ENCODE measurements around the gene KIF7.

Gene KIF7

DNA sequence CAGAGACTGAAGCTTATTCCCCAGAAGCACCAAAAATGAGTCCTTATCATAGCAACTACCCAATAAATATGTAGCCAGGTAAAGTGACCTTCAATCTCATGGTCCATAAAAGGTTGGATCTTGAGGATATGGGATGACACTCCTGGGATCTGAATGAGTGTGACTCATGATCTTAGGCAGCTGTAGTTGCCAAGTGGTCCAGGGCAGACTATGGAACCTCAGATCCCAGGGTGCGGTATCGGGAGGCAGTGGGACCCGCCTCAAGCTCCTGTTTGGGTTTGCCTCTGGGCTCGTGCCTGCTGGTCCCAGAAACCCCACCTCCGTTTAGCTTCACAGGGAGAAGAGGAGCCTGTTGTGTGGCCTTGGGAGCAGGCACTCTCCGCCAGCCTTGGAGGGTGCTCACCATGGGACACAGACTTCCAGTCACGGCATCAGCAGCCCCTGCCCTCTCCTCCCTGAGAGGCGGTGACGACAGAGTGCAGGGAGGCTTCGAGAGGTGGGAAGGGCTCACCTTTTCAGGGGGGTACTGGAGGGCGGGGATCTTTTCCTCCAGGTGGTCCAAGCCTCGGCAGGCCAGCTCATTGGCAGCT lies 15.8 kb upstream of the KIF7 start:
- DNase-seq, result no peak

DNA sequence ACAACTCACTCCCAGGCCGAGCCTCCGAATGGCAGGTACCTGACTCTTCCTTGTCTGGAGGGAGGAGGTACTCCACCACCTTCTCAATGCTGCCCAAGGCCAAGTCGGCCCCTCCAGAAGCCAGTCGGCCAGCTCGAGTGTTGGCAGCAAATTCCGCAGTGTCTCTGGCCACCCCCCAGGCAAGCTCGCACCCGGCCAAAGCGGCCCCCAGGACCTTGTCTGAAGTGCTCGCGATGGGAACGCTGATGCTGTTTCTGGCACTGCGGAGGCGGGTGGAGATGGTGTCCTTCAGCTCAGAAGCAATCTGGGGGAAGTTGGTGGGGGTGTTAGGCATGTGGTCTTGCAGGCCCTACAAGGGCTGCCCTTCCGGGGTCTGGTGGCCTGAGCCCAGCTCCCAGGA lies 14.7 kb upstream of the KIF7 start:
- no peak for DNase-seq

DNA sequence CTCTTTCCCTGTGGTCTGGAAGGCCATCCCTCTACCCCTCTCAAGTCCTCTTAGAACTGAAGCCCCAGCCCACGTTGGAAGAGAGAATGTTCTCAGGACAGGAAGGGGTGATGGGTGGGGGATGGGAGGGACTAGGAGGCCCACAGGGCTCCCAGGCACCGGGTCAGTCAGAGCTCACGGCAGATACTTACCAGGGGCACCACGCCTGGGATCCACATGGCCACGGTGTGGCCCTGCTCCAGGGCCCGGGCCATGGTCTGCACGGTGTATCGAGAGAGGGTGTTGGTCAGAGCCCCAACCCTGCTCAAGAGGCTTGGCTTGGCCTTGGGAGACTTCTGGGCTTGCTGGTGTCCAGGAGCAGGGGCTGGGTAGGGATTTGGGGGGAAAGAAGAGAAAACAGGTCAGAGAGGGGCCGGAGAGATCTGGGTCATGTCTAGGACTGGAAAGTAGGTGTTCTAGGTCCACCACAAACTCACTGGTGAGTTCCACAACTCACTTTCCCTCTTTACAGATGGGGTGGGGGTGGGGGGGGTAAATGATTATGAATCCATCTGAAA lies 14.1 kb upstream of the KIF7 start:
- DNase-seq, result no peak

DNA sequence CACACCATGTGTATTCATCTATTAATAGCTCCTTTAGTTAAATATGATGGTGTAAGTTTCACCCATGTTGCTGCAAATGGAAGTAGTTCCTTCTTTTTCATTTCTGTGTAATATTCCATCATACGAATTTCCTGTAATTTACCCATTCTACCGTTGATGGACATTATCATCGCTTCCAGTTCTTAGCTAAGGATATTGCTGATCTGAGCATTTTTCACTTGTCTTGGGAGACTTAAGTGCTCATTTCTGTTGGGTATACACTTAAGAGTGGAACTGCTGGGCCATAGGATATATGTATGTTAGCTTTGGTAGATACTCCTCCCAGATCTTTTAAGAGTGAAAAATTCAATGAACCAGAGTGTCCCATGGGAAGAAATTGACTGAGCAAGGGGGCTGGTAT lies 12.9 kb upstream of the KIF7 start:
- no peak for DNase-seq

DNA sequence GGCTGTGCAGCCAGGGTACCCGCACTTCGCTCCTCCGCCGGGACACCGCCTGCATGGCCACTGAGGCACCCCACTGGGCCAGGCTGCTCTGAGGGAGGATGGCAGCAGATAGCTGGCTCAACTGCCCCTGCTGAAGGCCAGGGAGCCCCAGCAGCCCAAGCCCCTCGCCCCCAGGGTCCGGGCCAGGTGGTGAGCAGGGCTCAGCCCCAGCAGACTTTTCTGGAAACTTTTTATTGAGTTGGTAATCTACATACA lies 12.4 kb upstream of the KIF7 start:
- DNase-seq, result no peak

DNA sequence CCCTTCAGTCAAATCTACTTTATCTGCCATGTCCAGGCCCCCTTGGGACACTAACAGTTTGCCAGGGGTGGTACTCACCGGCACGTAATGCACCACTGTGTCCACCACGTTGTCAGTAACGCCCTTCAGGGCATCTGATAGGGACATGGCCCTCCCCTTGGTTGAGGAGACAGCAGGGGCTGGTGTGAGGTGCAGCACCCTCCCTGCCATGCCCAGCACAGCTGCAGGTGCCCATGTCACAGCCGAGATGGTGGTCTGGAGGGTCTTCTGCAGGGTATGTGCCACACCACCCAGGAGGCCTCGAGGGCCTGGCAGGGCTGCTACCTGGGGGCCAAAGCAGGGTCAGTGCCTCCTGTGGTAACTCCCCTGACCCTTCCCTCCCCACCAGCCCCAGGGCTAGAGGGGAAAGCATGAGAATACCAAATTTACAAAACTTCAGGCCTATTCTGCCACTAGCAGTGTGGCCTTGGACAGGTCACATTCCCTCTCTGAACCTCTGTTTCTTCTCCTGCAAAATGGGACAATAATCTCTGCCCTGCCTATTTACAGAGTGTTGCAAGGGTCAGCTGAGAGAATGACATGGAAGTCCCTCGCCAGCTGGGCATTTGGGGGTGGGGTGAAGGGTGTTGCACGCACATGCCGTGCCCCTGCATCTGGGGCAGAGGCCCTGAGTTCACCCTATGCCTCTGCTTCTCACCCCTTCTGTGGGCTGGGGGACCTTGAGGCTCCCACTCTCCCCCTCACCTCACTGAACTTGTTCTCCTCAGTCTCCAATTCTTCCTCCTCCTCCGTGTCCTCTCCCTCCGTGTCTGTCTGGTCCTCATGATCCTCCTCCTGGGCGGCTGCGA lies 11.8 kb upstream of the KIF7 start:
- no peak for DNase-seq

DNA sequence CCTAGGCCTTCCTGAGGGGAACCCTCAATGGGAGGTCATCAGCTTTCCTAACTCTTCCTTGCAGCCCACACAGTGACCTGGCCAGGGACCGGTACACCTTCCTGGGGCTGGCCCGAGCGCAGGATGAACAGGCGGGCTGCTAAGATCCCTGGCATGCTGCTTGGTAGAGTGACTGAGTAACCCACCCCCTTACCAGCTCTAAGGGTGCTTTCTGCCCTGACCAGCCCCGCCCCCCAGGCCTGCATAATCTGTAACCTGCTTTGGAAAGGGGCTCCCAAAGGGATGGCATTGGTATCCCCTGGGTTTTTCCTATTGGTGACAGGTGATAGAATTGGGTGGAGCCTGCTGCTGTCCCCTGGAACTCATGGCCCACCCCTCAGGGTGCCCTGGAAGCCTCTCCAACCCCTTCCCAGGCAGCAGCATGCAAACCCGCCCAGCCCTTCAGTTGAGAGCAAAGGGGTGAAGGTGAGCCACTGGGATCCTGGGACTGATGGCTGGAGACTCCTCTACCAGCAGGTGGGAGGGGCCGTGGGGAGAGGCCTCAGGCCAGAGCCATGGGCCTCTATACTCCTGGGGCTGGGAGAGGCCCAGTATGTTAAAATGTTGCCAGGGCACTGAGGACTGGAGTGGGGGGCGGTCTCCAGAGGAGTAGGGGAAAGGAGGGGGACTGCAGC lies 11.1 kb upstream of the KIF7 start:
- DNase-seq, result no peak

DNA sequence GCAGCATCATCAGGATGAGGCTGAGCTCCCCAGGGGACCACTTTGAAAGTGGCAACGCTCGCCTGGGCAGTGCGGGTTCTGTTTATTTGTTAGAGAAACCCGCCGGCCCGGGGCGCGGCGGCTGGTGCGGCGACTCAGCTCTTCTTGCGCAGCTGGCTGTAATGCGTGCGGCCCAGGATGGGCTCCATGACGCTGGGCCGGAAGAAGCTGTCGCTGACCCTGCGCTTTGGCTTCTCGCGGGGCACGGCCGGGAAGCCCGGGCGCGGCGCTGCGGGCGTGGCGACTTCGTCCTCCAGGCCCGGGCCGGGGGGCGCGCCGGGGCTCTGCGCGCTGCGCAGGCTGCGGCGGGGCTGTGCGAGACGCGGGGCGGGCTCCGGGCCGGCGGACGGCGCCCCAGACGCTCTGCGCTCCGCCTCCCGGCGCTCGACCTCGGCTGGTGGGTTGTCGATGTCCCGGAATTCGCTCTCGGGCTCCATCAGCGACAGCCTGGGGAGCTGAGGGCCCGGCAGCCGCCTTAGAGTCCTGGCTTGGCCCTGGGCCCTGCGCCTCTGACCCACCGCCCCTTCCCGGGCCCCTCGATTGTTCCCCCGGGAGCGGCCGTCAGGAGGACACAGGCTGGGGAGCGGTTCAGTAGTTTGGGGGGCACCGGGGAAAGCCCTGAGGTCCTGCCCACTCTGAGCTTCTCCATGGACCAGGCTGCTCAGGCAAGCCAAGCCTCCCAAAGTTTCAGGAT lies 10.3 kb upstream of the KIF7 start:
- DNase-seq, result no peak

DNA sequence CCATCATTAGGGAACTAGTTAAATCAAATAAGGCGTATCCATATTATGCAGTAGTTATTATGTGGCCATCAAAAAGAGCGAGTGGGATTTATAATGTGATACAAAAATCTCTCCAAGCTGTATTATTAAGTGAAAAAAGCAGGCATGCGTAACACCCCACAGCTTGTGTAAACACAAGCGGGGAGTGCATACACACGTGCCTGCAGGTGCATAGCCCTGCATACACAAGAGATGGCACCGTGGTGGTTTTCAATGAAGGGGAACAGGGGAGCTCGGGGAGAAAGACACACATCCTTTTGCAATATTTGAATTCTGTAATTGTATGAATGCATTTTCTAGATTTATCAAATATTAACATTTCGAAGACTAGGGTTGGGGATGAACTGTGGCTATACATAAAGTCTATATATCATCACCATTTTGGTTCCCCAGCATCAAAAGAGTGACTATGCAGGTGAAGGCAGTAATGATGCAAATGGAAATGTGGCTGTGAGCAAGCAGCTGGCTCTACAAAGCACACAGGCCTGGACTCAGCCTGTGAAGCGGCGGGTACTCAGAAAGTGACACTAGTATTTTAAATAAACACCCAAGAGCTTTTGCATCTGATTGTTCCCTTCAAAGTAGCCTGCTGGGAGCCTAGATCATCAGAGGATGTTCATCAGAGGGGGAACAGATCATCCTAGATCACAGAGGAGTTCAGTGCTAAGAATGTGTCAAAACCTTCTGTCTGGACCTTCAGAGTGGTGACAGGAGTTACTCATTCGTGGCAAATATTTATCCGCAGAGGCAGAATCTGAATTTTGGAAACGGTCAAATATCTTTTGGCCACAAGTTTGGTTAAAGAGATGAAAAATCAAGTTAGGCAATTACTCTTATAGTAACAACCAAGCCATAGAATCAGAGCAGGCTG lies 9.4 kb upstream of the KIF7 start:
- no peak for DNase-seq

DNA sequence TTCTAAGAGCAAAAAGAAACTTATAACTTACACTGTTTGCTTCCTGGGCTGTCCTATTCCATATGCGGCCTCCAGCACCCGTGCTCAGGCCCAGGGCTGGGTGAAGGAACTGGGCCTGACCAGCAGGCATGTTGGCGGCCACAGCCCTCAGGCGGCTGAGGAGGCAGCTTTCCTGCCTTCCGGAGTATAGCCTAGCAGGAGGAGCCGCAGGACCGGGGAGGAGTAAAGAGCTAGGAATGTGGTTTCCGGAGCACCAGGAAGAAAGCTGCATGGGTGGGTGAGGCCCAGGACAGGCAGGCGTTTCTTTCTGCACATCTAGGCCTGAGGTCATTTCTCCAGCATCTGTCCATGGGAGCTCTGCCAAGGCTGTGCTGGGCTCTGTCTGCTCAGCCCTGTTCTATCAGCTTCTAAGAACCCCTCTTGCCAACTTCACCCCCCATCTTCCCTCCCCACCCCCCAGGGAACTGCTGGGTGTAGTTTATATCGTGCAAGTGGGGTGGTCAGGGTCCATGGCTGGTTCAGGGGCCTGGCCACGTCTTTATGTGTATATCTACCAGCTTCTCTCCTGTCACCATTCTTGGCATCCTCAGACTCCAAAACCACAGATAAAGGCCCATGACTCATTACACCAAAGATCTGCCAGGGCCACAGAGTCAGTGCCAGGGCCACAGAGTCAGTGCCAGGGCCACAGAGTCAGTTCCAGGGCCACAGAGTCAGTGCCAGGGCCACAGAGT lies 7.8 kb upstream of the KIF7 start:
- no peak for DNase-seq

DNA sequence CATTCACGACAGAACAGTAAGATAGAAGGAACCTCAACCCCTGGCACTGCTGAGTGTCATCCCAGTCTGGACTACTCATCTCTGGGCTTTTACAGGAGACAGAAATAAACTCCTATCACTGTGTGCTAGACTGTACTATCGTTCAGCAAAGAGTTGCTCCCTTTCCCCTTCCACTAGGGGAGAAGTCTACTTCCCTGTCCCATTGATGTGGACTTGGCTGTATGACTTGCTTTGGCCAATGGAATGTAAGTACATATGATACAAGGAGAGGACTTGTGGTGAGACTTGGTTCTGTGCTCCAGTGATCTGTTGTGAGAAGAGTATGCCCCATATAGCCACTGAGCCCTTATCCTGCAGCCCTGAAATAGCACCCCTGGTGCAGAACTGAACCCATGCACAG lies 5.3 kb upstream of the KIF7 start:
- no peak for DNase-seq

DNA sequence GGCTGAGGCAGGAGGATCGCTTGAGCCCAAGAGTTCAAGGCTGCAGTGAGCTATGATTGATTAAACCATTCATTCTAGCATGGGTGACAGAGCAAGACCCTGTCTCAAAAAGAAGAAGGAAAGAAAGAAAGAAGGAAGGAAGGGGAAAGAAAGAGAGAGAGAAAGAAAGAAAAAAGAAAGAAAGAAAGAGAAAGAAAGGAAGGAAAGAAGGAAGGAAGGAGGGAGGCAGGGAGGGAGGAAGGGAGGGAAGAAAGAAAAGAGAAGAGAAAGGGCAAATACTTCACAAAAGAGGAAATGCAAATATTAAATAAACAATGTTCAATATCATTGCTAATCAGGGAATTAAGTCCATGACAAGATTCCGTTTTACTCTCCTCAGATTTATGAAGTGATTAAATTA lies 4.0 kb upstream of the KIF7 start:
- DNase-seq, result no peak

DNA sequence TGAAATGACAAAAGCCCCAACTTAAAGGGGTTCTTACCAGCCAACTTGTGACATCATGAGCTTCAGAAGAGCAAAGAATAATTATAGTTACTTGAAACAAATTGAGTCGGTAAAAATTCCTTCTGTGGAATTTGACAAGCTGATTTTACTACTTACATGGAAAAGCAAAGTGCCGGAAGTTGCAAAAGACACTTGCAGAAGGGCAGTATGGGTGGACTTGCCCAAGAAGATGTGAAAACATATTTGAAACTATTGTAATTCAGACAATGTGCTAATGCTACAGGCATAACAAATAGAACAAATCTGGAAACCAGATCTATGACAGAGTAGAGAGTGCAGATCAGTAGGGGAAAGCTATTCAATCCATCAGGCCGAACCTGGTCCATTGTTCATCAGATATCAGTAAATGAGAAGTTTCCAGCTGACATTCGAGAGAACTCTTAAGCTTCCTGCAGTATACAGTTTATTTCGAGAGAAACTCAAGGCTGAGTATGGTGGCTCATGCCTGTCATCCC lies 2.5 kb upstream of the KIF7 start:
- DNase-seq, result no peak

DNA sequence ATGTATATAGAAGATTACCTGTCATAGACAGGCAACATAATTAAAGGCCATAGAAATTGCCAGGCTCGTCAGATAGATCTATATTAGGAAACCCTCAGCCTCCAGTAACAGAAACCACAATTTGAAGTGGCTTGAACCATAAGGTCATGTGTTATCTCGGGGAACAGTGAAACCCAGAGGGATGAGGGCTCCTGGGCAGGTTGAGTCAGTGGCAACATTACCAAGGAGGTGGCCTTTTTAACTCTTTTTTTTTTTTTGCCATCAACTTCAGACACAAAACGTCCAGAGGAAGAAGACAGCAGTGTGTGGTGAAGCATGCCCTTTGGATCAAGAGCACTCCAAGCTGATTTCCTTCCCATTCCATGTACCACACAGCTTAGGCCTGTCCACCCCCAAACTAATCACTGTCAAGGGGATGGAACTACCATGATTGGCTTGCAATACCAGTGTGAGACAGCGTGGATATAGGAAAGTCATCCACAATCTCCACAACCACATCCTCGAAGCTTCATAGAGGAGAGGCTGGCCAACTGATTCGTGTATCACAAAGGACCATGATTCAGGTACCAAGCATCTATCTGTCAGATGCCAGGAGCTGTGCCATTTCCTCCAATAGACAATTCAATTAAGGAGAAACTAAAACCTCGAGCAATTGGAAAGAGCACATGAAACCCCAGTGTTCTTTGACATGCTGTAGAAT lies 999 bp upstream of the KIF7 start:
- no peak for DNase-seq

DNA sequence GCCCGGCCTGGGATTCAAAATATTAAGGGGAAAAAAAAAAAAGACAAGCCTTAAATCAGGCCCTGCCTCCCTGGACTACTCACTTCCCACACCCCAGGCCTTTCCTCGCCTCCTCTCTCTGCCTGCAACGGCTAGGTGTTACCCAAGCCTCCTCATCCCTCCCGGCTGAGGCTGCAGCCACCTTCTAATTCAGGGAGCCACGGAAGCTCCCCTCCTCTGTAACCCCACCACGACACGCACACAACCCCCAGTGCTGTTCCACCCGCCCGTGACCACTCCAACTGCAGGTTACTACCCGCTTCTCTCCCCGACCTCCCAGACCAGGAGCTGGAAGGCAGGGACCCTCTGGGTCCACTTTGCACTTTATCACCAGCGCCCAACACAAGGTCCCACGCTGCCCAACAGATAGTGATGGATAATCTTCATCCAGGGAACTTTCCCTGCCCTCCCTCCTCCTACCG lies 936 bp downstream of the KIF7 start:
- no peak for DNase-seq

DNA sequence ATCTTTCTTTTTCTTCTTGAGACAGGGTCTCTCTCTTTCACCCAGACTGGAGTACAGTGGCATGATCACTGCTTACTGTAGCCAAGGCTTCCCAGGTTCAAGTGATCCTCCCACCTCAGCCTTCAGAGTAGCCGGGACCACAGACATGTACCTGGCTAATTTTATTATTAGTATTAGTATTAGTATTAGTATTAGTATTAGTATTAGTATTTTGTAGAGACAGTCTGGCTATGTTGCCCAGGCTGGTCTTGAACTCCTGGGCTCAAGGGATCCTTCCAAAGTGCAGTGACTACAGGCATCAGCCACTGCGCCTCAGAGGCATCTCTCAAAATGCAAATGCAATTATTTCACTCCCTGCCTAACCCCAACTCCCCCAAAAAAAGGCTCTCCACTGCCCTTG lies 1.7 kb downstream of the KIF7 start:
- no peak for DNase-seq

DNA sequence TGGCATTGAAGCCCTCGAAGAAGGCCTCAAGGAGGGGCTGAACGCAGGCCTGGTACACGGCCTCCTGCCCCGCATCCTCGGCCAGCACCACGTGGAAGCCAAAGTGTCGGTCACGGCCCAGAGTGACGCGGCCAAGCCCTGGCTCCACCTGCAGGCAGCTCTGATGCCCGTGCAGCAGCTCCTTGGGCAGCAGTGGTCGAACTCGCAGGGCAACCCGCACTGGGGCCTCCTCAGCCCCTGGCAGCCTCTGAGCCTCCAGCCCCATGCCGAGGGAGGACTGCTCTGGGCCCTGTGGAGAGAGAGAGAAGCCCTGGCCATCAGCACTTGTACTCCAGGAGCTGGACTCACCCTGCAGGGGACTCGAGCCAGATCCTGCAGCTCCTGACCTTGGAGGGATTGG lies 2.6 kb downstream of the KIF7 start:
- DNase-seq, result no peak

DNA sequence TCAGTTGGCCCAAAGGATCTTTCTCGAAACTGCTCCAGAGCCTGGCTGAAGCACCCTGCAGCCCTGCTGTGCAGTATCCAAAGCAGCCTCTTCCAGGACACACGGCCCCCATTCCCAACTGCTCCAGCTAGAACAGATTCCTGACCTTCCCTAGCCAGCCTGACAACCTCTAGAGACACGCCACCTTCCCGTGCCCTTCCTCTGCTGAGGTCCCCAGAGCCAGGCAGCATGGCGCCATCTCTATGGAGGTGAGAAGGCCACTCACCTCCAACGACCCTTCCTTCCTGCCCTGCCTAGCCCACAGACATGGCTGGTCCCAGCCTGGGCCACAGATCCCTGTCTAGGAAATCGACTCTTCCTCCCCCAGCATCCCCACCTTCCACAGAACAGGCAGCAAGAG lies 3.1 kb downstream of the KIF7 start:
- no peak for DNase-seq

DNA sequence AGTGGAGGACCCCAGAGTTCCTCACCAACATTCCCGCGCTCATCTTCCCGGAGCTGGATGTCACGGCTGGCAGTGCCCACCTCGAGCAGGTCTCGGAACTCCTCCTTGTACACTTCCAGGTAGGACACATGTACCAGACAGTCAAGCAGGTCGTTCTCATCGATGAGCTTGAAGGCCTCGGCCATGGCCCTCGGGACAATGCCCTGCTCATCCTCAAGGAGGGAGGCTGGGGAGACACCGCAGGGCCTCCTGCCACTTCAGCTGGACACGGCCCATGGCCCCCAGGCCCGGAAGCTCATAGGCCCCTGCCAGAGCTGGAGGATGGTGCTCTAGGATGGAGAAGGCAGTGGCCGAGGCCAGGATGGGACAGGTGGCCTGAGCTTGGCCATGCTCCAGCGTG lies 5.6 kb downstream of the KIF7 start:
- DNase-seq, result no peak

DNA sequence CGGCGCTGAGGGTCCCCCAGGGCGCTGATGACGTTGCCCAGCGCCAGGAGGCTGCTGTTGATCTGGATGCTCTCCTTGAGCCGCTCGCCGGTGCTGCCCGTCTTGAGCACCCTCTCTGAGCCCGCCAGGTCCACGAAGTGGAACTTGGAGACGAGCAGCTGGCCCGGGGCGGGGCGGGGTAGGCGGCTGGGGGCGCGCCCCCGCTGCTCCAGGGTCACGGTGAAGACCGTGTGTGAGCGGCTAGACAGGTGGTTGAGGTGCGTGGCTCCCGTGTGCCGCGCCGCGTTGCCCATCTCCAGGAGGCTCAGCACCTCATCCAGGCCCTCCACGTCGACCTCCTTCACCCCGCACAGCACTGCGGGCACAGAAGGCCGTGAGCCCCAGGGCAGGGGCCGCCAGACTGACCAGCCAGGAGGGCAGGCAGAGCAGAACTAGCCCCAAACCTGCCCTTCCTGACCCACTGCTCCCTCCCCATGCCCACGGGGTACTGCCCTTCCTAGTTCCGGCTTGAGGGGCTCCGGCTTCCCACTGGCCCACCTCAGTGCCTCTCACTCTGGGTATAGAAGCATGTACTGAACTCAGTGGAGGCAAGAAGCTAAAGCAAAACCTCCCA lies 6.1 kb downstream of the KIF7 start:
- DNase-seq, result no peak

All from cerebellar nuclear complex (tissue), 1 donor.